Kidney epithelial cell (primary cell): ENCODE results near the gene EFCAB14. TPM values are rescaled to one million over a fixed set of nuclear protein-coding genes. Genes with fewer than 3 reads are reported as not detected.
"Not testable (repeated sequence)": the region's sequence is repeated elsewhere in the genome, so short reads cannot be mapped to it uniquely, and the experiment has no call there.

ENCODE experiments used
- DNase-seq: peaks from one replicate; pipeline ENCODE4 v3.0.0-alpha.2; 2010; ENCODE audit warnings: low read depth
- H3K27me3 ChIP-seq: 2 replicates; pipeline ENCODE4 v1.6.0; 2011; ENCODE audit warnings: low read length; ENCODE audit not compliant: control insufficient read depth, insufficient read depth
- H3K36me3 ChIP-seq: 2 replicates; pipeline ENCODE4 v1.5.1; 2011; ENCODE audit warnings: low read length; ENCODE audit not compliant: control insufficient read depth, insufficient read depth
- H3K4me3 ChIP-seq: 2 replicates; pipeline ENCODE4 v1.5.1; 2011; ENCODE audit warnings: low read depth, mild to moderate bottlenecking, control low read depth, low read length
- CTCF ChIP-seq: IDR thresholded peaks from 2 replicates; pipeline ENCODE4 v1.5.1; 2011; ENCODE audit warnings: mild to moderate bottlenecking, moderate library complexity, low read length, control low read depth, inconsistent platforms; ENCODE audit not compliant: insufficient read depth, poor library complexity, severe bottlenecking
- total RNA-seq: library from RNA; depleted of rRNA; stranded (reverse); fragments of >200 nt; gene quantifications from 2 replicates; pipeline ENCODE4 v1.2.3, GENCODE V29; 2015

EFCAB14 gene
- total RNA-seq, 1 donor from 2014 or later: 57.3 TPM

GRCh38 chr1:46725736-46726108, 6.8 kb upstream of the EFCAB14 start:
- no peak for DNase-seq
- H3K27me3 ChIP-seq: peaks cover 2% of the 10 kb centered on the region
- no peaks in the 10 kb centered on the region for H3K36me3 ChIP-seq
- no peak for TF ChIP-seq CTCF
- H3K4me3 ChIP-seq: no peak overlapping the region

- peak; percentile 43 for DNase-seq
- Histone ChIP-seq H3K4me3 (no peak overlapping the region), H3K27me3 (peaks cover 2% of the 10 kb centered on the region), H3K36me3 (no peaks in the 10 kb centered on the region)
- TF ChIP-seq CTCF: peak; percentile 91
Measured at GRCh38 chr1:46724991-46725735, 6.2 kb upstream of the EFCAB14 start.

GRCh38 chr1:46723901-46724300, 5.0 kb upstream of the EFCAB14 start:
- DNase-seq: no peak
- TF ChIP-seq CTCF: no peak
- Histone ChIP-seq H3K27me3 (peaks cover 1% of the 10 kb centered on the region), H3K4me3 (no peak overlapping the region), H3K36me3 (no peaks in the 10 kb centered on the region)

- Histone ChIP-seq H3K27me3 (no peaks in the 10 kb centered on the region), H3K4me3 (no peak overlapping the region), H3K36me3 (no peaks in the 10 kb centered on the region)
- DNase-seq: no peak
- TF ChIP-seq CTCF: no peak
Measured at GRCh38 chr1:46721686-46722205, 2.8 kb upstream of the EFCAB14 start.

- Histone ChIP-seq H3K27me3 (no peaks in the 10 kb centered on the region), H3K36me3 (no peaks in the 10 kb centered on the region), H3K4me3 (no peak overlapping the region)
- no peak for DNase-seq
- TF ChIP-seq CTCF: no peak
Measured at GRCh38 chr1:46721204-46721603, 2.3 kb upstream of the EFCAB14 start.

GRCh38 chr1:46720319-46720718, 1.4 kb upstream of the EFCAB14 start:
- DNase-seq, H3K27me3 ChIP-seq, H3K36me3 ChIP-seq, H3K4me3 ChIP-seq: not testable (repeated sequence)
